Left cardiac atrium (tissue), 2 donors: ENCODE measurements around the gene SPECC1. TPM values are rescaled to one million over a fixed set of nuclear protein-coding genes. Genes with fewer than 3 reads are reported as not detected.

Experiments used
- total RNA-seq, 2 donors: library from RNA; stranded (reverse); fragmentation: NEBNext Ultra II Directional; extraction: Animal tissue kit (Norgen Biotek cat#: 25700); gene quantifications; one replicate each; pipeline ENCODE4 v1.2.1, GENCODE V29; 2021
- donor health status: DM: no; HTN: yes; CAD: no; lungs with severe emphysema.
- donor health status: DM: yes; HTN: yes; CAD: no.

The SPECC1 gene
- total RNA-seq, 2 donors from 2014 or later, result 12.6 to 14.2 TPM

Other genes with a start within 250 kb of the SPECC1 start
- 10 to 100 TPM; 14.2 to 14.6 TPM for gene ULK2, start 141.4 kb upstream of the SPECC1 start, total RNA-seq
- gene AKAP10, start 31.5 kb upstream of the SPECC1 start, total RNA-seq, result 10 to 100 TPM; 15.4 to 22.7 TPM